Tibial artery (tissue), 4 donors: Measurements from ENCODE around the gene ZSWIM6.

Experiments used
- DNase-seq, 2 donors: peaks; one replicate each; pipeline ENCODE4 v3.0.0-alpha.2; 2019
- H3K27ac ChIP-seq, 2 donors: fragments of 200-600 bp; sonication (generic) in 1 of 2; 1 replicate in 1 of 2; 2 replicates in 1 of 2; pipeline ENCODE4 v1.5.1; 2018 to 2019; ENCODE audit warnings: mild to moderate bottlenecking in 1 of 2
- H3K27me3 ChIP-seq, 2 donors: fragments of 200-600 bp; sonication (generic) in 1 of 2; one replicate each; pipeline versions ENCODE4 v1.5.1 to v1.6.0; 2016 to 2019
- H3K36me3 ChIP-seq, 3 donors: fragments of 200-600 bp; sonication (generic) in 2 of 3; one replicate each; pipeline ENCODE4 v1.5.1; 2016 to 2019; ENCODE audit warnings: mild to moderate bottlenecking in 2 of 3
- H3K4me1 ChIP-seq, 4 donors: fragments of 200-600 bp; sonication (generic) in 2 of 4; 1 replicate in 3 of 4; 2 replicates in 1 of 4; pipeline ENCODE4 v1.5.1; 2016 to 2019
- H3K4me3 ChIP-seq, 2 donors: fragments of 200-600 bp; sonication (generic) in 1 of 2; 1 replicate in 1 of 2; 2 replicates in 1 of 2; pipeline ENCODE4 v1.5.1; 2018 to 2019; ENCODE audit warnings: mild to moderate bottlenecking in 2 of 2
- H3K9me3 ChIP-seq, 3 donors: fragments of 200-600 bp; sonication (generic) in 1 of 3; one replicate each; pipeline ENCODE4 v1.5.1; 2016 to 2019
- CTCF ChIP-seq, 2 experiments: fragments of 200-600 bp in 1 of 2; fragments of 450-650 bp in 1 of 2; IDR thresholded peaks; one replicate each; pipeline ENCODE4 v1.5.1; 2017 to 2019; ENCODE audit warnings: antibody characterized with exemption in 2 of 2, mild to moderate bottlenecking in 1 of 2, moderate library complexity in 1 of 2
- intact Hi-C: fragments of 100-400 bp; cut with DNase I; formaldehyde crosslinking; loops from one replicate; pipeline ENCODE4 v1.15.0; 2023; ENCODE audit warnings: low total_unique reads

The ZSWIM6 gene

GRCh38 chr5:61289241-61289640, 42.8 kb upstream of the ZSWIM6 start:
- intact Hi-C loops: no loop called here
- H3K36me3 ChIP-seq: no peaks in the 10 kb centered on the region
- no peak overlapping the region for H3K27ac ChIP-seq
- no peak for DNase-seq
- H3K9me3 ChIP-seq: no peaks in the 10 kb centered on the region
- no peak overlapping the region for H3K4me3 ChIP-seq
- peaks cover 0 to 10% (median 7%) of the 10 kb centered on the region in 4 donors for H3K4me1 ChIP-seq
- TF ChIP-seq CTCF (IDR thresholded peaks at IDR 0.05): no peak
- no peaks in the 10 kb centered on the region for H3K27me3 ChIP-seq

- H3K27ac ChIP-seq: no peak overlapping the region
- intact Hi-C loops: no loop called here
- no peaks in the 10 kb centered on the region for H3K36me3 ChIP-seq
- H3K27me3 ChIP-seq: no peaks in the 10 kb centered on the region
- no peak for TF ChIP-seq CTCF (IDR thresholded peaks at IDR 0.05)
- no peak for DNase-seq
- no peaks in the 10 kb centered on the region for H3K9me3 ChIP-seq
- H3K4me1 ChIP-seq: peaks cover 0 to 10% (median 7%) of the 10 kb centered on the region in 4 donors
- H3K4me3 ChIP-seq: no peak overlapping the region
These were observed 42.3 kb upstream of the ZSWIM6 start for GRCh38 chr5:61289669-61290306.

- intact Hi-C loops: no loop called here
- H3K27ac ChIP-seq: no peak overlapping the region
These were observed 41.3 kb upstream of the ZSWIM6 start for GRCh38 chr5:61290791-61291210.

GRCh38 chr5:61292062-61292657, 39.9 kb upstream of the ZSWIM6 start:
- H3K36me3 ChIP-seq: no peaks in the 10 kb centered on the region
- peaks cover 0 to 10% (median 7%) of the 10 kb centered on the region in 4 donors for H3K4me1 ChIP-seq
- intact Hi-C loops: no loop called here
- TF ChIP-seq CTCF (IDR thresholded peaks at IDR 0.05): no peak
- no peak for DNase-seq
- no peaks in the 10 kb centered on the region for H3K27me3 ChIP-seq
- no peak overlapping the region for H3K4me3 ChIP-seq
- H3K27ac ChIP-seq: no peak overlapping the region
- H3K9me3 ChIP-seq: no peaks in the 10 kb centered on the region

More at GRCh38 chr5:61290791-61291210, 41.3 kb upstream of the ZSWIM6 start:
- no peaks in the 10 kb centered on the region for H3K27me3 ChIP-seq
- H3K9me3 ChIP-seq: no peaks in the 10 kb centered on the region
- TF ChIP-seq CTCF (IDR thresholded peaks at IDR 0.05): no peak
- peaks cover 0 to 10% (median 7%) of the 10 kb centered on the region in 4 donors for H3K4me1 ChIP-seq
- no peaks in the 10 kb centered on the region for H3K36me3 ChIP-seq
- DNase-seq: no peak
- H3K4me3 ChIP-seq: no peak overlapping the region

- no peaks in the 10 kb centered on the region for H3K36me3 ChIP-seq
- H3K9me3 ChIP-seq: no peaks in the 10 kb centered on the region
- H3K27me3 ChIP-seq: no peaks in the 10 kb centered on the region
- H3K27ac ChIP-seq: no peak overlapping the region
- DNase-seq: no peak
- no peak overlapping the region for H3K4me3 ChIP-seq
- no peak for TF ChIP-seq CTCF (IDR thresholded peaks at IDR 0.05)
- H3K4me1 ChIP-seq: peaks cover 0 to 10% (median 7%) of the 10 kb centered on the region in 4 donors
- intact Hi-C loops: no loop called here
These were observed 39.0 kb upstream of the ZSWIM6 start for GRCh38 chr5:61293071-61293470.
